Measurements from ENCODE around the gene GINS2.

GINS2 gene

DNA sequence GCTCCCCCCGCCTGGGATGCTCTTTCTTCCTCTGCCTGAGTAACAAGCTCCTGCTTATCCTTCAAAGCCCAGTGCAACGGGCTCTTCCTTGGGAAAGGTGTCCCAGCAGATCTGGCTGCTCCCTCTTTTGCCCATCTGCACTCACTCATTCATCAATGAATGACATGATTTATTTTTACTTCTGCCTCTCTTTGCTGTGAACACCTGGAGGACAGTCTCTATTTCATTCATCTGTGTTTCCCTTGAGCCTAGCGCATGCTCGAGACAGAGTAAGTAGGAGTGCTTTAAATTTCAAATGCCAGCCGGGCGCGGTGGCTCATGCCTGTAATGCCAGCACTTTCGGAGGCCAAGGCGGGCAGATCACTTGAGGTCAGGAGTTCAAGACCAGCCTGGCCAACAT, 22.0 kb upstream of the GINS2 start:
- TF ChIP-seq, protein P1, sequence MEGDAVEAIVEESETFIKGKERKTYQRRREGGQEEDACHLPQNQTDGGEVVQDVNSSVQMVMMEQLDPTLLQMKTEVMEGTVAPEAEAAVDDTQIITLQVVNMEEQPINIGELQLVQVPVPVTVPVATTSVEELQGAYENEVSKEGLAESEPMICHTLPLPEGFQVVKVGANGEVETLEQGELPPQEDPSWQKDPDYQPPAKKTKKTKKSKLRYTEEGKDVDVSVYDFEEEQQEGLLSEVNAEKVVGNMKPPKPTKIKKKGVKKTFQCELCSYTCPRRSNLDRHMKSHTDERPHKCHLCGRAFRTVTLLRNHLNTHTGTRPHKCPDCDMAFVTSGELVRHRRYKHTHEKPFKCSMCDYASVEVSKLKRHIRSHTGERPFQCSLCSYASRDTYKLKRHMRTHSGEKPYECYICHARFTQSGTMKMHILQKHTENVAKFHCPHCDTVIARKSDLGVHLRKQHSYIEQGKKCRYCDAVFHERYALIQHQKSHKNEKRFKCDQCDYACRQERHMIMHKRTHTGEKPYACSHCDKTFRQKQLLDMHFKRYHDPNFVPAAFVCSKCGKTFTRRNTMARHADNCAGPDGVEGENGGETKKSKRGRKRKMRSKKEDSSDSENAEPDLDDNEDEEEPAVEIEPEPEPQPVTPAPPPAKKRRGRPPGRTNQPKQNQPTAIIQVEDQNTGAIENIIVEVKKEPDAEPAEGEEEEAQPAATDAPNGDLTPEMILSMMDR (IDR thresholded peaks at IDR 0.05; ENCODE audit: control insufficient read depth, extremely low read depth, insufficient read depth) = no peak
- H3K4me3 ChIP-seq (ENCODE audit: low read depth, low read length) = no peak overlapping the region
- DNase-seq (ENCODE audit: low read depth) = no peak

DNA sequence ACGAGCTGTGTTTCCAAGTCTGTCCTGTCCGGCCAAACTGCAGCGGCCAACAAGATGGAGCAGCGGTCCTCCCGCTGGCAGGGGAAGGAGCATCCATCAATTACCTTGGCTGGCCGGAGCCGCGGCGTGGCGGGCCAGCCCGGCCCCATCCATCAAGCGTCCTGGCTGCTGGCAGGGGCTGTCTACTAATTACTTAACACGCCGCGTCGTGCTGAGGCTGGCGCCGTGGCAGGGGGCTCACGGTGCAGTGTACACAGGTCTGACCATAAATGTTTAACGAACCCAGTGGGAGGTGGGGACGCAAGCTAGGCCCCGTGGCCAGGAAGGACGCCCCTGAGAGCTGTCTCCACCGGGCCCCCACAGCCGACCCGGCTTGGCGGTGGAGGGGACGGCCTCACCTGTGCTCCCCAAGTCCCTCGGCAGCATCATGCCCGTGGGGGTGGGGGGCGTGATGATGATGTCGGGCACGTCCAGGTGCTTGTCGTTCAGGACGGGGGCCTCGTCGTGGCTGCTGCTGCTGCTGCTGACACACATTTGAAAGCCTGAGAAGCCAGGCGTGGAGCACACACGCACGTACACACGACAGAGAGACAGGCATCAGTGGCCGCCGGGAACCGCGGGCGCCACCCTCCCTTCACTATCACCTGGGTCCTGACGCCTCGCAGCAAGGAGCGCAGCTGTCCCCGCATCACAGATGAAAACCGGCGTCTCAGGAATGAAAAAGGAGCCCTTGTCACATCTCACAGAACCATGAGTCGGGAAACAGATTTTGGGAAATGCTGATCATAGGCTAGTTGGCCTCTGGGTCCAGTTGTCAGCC, 21.2 kb upstream of the GINS2 start:
- DNase-seq (ENCODE audit: low read depth) = no peak
- TF ChIP-seq, protein P1 (IDR thresholded peaks at IDR 0.05; ENCODE audit: control insufficient read depth, extremely low read depth, insufficient read depth) = no peak
- H3K4me3 ChIP-seq (ENCODE audit: low read depth, low read length) = no peak overlapping the region

DNA sequence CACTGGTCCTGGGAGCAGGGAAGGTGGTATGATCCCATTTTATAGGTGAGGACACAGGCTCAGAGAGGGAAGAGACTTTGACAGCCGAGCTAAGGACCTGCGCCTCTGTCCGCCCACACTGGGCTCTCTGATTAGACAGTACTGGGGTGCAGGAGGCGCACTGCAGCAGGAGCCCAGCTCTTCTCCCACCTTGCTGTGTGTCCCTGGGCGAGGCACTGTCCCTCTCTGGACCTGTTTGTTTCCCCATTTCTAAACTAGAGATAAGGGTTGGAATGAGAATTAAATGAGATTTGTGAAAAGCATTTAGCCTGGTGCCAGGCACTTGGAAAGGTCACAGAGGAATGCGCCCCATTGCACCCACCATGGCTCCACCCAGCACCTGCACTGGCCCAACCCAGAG, 19.6 kb upstream of the GINS2 start:
- no peak overlapping the region for H3K4me3 ChIP-seq (ENCODE audit: low read depth, low read length)
- TF ChIP-seq, protein P1 (IDR thresholded peaks at IDR 0.05; ENCODE audit: control insufficient read depth, extremely low read depth, insufficient read depth) = no peak
- DNase-seq (ENCODE audit: low read depth) = no peak

DNA sequence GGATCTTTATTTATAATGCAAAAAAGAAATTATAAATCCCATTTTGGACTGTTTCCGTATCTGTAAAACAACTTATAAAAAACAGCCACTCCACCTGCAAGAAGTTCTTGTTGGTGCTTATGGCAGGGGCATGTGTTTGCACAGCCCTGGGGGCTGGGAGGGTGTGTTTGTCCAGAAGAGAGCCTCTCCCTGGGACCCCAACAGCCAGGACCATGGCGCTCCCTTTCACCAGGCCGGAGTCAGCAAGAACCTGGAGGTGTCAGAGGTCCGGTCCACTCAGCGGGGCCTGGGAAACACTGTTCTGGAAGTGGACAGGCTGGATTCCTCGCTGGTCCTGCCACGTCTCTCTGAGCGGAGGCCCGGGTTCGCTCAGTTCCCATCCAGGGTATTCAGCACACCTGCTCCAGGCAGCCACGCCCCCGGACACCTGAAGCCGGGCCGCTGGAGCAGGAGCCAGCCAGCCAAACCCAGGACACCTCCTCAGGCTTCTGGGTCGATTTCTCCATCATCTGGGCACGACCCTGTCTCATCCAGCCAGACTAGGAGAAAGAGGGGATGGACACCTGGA, 18.9 kb upstream of the GINS2 start:
- H3K4me3 ChIP-seq (ENCODE audit: low read depth, low read length) = no peak overlapping the region
- no peak for DNase-seq (ENCODE audit: low read depth)
- TF ChIP-seq, protein P1 (IDR thresholded peaks at IDR 0.05; ENCODE audit: control insufficient read depth, extremely low read depth, insufficient read depth) = no peak

DNA sequence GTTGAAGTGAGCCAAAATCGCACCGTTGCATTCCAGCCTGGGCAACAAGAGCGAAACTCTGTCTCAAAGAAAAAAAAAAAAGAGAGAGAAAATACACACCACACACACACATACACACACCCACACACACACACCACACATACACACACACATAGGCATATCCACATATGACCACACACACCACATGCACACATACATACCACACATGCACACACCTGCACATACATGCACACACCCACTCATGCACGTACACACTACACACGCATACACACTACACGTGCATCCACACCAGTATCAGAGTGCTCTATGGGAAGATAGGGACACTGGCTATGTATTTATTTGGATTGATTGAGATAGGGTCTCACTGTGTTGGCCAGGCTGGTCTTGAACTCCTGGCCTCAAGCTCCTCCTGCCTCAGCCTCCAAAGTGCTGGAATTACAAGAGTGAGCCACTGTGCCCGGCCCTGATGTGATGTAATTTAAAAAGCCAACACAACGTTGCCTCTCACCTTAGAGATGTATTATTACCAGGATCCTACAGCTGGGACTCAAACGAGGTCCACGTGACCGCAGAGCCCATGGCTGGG, 17.8 kb upstream of the GINS2 start:
- no peak overlapping the region for H3K4me3 ChIP-seq (ENCODE audit: low read depth, low read length)
- TF ChIP-seq, protein P1 (IDR thresholded peaks at IDR 0.05; ENCODE audit: control insufficient read depth, extremely low read depth, insufficient read depth) = no peak
- DNase-seq (ENCODE audit: low read depth) = no peak

DNA sequence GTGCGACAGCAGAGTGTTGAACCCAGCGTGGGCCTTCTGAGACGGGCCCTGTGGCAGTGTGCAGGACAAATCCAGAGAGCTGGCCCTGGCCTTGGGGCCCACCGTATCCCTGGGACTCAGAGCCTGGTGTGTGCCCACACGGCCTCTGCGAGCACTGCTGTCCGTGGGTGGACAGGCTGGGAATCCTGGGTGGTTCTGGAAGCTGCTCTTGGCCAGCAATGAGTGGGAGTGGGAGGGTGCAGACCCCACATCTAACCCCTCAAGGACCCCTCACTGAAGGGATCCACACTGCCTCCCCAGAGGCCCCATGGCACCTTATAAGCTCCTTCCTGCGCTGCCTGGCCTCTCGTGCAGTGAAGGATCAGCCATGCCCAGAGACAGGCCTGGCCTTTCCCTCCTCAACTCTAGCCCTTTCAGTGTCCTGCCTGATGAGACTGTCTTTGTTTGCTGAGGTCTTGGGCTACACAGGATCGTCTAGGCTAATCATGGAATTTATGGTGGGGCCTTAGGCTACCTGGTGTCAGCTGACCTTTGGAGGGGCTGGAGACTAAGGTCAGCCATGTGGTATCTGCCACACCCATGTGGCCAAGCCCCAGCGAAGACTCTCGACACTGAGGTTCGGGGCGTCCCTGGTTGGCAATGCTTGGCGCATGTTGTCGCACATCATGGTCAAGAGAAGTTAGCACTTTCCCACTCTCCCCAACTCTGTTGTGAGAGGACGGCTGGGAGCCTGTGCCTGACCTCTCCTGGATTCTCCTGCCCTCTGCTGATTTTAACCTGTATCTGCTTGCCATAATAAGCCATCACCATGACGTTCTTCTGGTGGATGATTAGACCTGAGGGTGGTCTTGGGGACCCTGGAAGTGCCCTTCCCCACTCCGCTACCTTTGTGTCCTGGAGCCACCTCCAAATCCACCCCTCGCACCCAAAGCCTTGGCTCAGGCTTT, 16.4 kb upstream of the GINS2 start:
- TF ChIP-seq, protein P1 (IDR thresholded peaks at IDR 0.05; ENCODE audit: control insufficient read depth, extremely low read depth, insufficient read depth) = no peak
- H3K4me3 ChIP-seq (ENCODE audit: low read depth, low read length) = no peak overlapping the region

More for the DNA sequence above, 16.4 kb upstream of the GINS2 start:
- DNase-seq (ENCODE audit: low read depth) = no peak
